Measurements from ENCODE around the gene RHEBL1. TPM values are rescaled to one million over a fixed set of nuclear protein-coding genes. Genes with fewer than 3 reads are reported as not detected.

The RHEBL1 gene
- total RNA-seq, 1 donor from 2014 or later: 0.53 TPM

- FAIRE-seq: no peak
- peak; percentile 39 for DNase-seq (ENCODE audit: low read depth)
- Histone ChIP-seq H3K4me3 (ENCODE audit: low read depth, low read length) (no peak overlapping the region), H3K27me3 (ENCODE audit: control insufficient read depth, insufficient read depth, low read length) (no peaks in the 10 kb centered on the region), H3K36me3 (ENCODE audit: control insufficient read depth, insufficient read depth, low read length) (peaks cover 76% of the 10 kb centered on the region)
- no peak for TF ChIP-seq CTCF (IDR thresholded peaks at IDR 0.05; ENCODE audit: insufficient read depth, low read length, severe bottlenecking)
These were observed 20.1 kb downstream of the RHEBL1 start for GRCh38 chr12:49049566-49050224.

DNA sequence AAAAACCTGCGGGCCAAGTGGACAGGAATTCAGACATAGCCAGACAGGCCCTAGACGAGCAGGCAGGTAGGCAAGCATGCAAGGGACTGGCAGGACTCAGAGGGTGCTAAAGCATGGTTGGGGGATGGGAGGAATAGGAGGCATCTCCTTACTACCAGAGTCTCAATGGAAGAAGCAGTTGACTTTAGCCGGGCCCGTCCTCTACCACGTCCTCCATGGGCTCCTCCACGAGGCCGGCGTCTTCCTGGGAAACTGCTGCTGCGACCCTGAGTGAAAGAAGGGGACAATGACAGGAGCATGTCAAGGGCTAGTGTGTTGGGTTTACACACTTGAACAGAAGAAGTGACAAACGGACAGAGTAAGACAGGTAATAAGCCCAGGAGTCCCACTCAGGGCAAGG lies 20.8 kb downstream of the RHEBL1 start:
- peak; percentile 73 for FAIRE-seq

DNA sequence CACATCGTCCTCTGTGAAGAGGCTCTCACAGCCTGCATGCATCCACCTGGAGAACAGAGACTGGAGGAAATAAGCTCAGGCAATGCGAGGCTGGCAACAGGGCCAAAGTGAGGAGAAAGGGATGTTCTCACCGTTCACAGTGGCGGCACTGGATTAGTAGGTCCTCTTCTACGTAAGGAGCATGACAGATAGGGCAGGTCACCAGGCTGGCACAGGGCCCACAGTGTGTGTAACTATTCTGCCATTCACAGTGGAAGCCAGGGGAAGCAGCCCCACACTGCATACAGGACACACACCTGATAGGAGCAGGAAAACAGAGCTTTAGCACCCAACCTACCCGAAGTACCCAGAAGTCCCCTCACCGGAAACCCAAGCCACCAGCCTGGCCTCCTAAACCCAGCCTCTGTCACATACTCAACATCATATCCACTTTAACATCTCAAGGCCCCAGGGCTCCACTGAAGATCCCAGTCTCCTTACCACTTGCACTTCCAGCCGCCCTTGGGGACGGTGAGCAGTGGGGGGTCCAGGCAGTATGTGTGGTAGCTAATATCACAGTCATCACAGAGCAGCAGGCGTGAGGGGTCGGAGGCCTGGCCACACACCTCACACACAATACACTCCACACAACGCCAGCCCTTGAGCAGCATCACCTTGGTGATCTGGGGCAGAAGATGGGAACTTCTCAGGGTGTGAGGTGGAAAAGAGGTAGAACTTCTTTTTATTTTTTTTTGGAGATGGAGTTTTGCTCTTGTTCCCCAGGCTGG lies 23.5 kb downstream of the RHEBL1 start:
- FAIRE-seq: no peak
- no peak for DNase-seq (ENCODE audit: low read depth)
- H3K4me3 ChIP-seq (ENCODE audit: low read depth, low read length): no peak overlapping the region
- H3K36me3 ChIP-seq (ENCODE audit: control insufficient read depth, insufficient read depth, low read length): peaks cover 75% of the 10 kb centered on the region
- H3K27me3 ChIP-seq (ENCODE audit: control insufficient read depth, insufficient read depth, low read length): no peaks in the 10 kb centered on the region
- TF ChIP-seq CTCF (IDR thresholded peaks at IDR 0.05; ENCODE audit: insufficient read depth, low read length, severe bottlenecking): no peak

More for the DNA sequence above, 20.8 kb downstream of the RHEBL1 start:
- Histone ChIP-seq H3K4me3 (ENCODE audit: low read depth, low read length) (no peak overlapping the region), H3K27me3 (ENCODE audit: control insufficient read depth, insufficient read depth, low read length) (no peaks in the 10 kb centered on the region), H3K36me3 (ENCODE audit: control insufficient read depth, insufficient read depth, low read length) (peaks cover 75% of the 10 kb centered on the region)
- DNase-seq (ENCODE audit: low read depth): no peak
- no peak for TF ChIP-seq CTCF (IDR thresholded peaks at IDR 0.05; ENCODE audit: insufficient read depth, low read length, severe bottlenecking)

DNA sequence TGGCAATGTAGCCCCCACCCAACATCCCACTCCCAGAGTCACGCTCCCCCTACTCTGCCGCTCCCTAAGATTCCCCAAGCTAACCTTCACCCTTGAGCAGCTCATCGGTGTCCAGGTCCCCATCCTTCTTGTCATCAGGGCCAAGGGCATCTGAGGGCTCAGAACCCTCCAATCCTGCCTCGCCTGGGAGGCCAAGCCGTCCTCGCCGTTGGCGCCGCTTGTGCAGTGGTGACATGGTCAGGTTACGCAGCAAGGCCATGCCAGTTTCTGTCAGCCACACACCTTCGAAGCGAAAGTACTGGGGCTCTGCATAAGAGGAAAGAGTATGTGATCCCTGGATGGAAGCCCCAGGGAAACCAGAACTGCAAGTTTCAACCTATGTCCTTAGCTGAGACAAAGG lies 25.1 kb downstream of the RHEBL1 start:
- no peak for TF ChIP-seq CTCF (IDR thresholded peaks at IDR 0.05; ENCODE audit: insufficient read depth, low read length, severe bottlenecking)
- peaks cover 65% of the 10 kb centered on the region for H3K36me3 ChIP-seq (ENCODE audit: control insufficient read depth, insufficient read depth, low read length)
- no peak overlapping the region for H3K4me3 ChIP-seq (ENCODE audit: low read depth, low read length)
- FAIRE-seq (peak; percentile 90), DNase-seq (ENCODE audit: low read depth) (no peak)
- no peaks in the 10 kb centered on the region for H3K27me3 ChIP-seq (ENCODE audit: control insufficient read depth, insufficient read depth, low read length)

GRCh38 chr12:49043856-49044258 lies 25.9 kb downstream of the RHEBL1 start:
- peak; percentile 81 for FAIRE-seq
- Histone ChIP-seq H3K4me3 (ENCODE audit: low read depth, low read length) (no peak overlapping the region), H3K27me3 (ENCODE audit: control insufficient read depth, insufficient read depth, low read length) (no peaks in the 10 kb centered on the region), H3K36me3 (ENCODE audit: control insufficient read depth, insufficient read depth, low read length) (peaks cover 66% of the 10 kb centered on the region)
- peak; percentile 82 for TF ChIP-seq CTCF (IDR thresholded peaks at IDR 0.05; ENCODE audit: insufficient read depth, low read length, severe bottlenecking)
- DNase-seq (ENCODE audit: low read depth): peak; percentile 30
